Activated T-helper 2 cell treated with anti-CD3 and anti-CD28 coated beads, Interferon-gamma antibody, Interleukin-2, Interleukin-4, amounts not matched to agents 10 μg/mL and 5 μg/mL and 100 μg/mL, durations not matched to agents 14 hours and 24 hours and 36 hours (primary cell): ENCODE measurements around the gene SLC25A28. TPM values are rescaled to one million over a fixed set of nuclear protein-coding genes. Genes with fewer than 3 reads are reported as not detected.
A peak's percentile ranks its signal among the peaks of the same experiment; 100 is the strongest.

ENCODE experiments used
- DNase-seq: peaks from one replicate; pipeline ENCODE4 v3.0.0; 2021; ENCODE audit warnings: low spot score
- H3K27ac Mint-ChIP-seq: one replicate; pipeline ENCODE4 v1.8.0; 2021; ENCODE audit warnings: mixed read lengths
- H3K27me3 Mint-ChIP-seq: one replicate; pipeline ENCODE4 v1.8.0; 2021; ENCODE audit warnings: low read depth, mixed read lengths
- H3K36me3 Mint-ChIP-seq: one replicate; pipeline ENCODE4 v1.8.0; 2021; ENCODE audit warnings: low read depth, mixed read lengths
- H3K4me1 Mint-ChIP-seq: one replicate; pipeline ENCODE4 v1.8.0; 2021; ENCODE audit warnings: low read depth, mixed read lengths
- H3K4me3 Mint-ChIP-seq: one replicate; pipeline ENCODE4 v1.8.0; 2021; ENCODE audit warnings: low read depth, mild to moderate bottlenecking, moderate library complexity, mixed read lengths
- H3K9me3 Mint-ChIP-seq: one replicate; pipeline ENCODE4 v1.8.0; 2021; ENCODE audit warnings: mixed read lengths
- intact Hi-C: fragments of 100-400 bp; cut with micrococcal nuclease; formaldehyde crosslinking; loops from one replicate; pipeline ENCODE4 v1.15.1; 2023
- total RNA-seq: library from RNA; stranded (reverse); gene quantifications from 2 replicates; pipeline ENCODE4 v1.2.3, GENCODE V29; 2022

Gene SLC25A28
- total RNA-seq, 1 donor from 2014 or later: 46.5 TPM

DNA sequence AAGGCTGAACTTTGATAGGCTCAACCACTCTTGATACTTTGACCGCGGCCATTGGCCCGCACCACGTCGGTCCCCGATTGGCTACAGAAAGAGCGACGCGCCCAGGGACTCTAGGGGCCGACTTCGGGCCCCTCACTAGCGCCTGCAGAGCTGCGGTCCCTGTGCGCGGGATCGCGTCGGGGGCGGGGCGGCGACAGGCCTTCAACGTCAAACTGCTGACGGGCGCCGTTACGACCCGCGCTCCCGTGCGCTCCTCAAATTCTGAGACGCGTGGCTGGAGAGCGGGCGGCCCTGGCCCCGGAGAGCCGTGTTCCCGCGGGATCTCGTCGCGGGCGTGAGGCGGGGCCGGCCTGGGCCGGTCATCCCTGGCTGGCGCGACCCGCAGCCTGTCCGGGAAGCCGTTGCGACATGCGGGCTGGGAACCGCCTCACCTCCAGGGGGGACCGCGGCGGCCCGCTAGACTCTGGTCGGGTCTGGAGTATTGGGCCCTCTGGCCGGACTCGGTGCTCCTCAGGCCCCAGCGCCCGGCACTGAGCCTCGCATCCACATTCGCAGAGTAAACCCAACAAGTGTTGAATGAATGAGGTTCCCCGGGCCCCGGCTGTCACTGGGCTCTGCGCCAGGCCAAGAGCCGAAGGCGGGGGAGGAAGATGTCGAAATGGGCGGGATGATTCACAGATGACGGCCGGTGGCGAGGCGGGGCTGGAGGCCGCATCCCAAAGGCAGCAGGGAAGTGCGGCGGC, 643 bp upstream of the SLC25A28 start:
- no peaks in the 10 kb centered on the region for H3K9me3 Mint-ChIP-seq
- H3K4me1 Mint-ChIP-seq: peaks cover 45% of the 10 kb centered on the region
- peak; percentile 69 for DNase-seq
- H3K4me3 Mint-ChIP-seq: peak overlapping the region; percentile 90
- H3K27ac Mint-ChIP-seq: peak overlapping the region; percentile 90
- peaks cover 20% of the 10 kb centered on the region for H3K36me3 Mint-ChIP-seq
- intact Hi-C loops: loop anchor here (1.0 to 5.0 kb wide), 6 partner anchors 38 to 1489 kb away; partner anchors contain the start of genes COX15, CUTC, DNMBP and ENTPD7
- H3K27me3 Mint-ChIP-seq: no peaks in the 10 kb centered on the region

DNA sequence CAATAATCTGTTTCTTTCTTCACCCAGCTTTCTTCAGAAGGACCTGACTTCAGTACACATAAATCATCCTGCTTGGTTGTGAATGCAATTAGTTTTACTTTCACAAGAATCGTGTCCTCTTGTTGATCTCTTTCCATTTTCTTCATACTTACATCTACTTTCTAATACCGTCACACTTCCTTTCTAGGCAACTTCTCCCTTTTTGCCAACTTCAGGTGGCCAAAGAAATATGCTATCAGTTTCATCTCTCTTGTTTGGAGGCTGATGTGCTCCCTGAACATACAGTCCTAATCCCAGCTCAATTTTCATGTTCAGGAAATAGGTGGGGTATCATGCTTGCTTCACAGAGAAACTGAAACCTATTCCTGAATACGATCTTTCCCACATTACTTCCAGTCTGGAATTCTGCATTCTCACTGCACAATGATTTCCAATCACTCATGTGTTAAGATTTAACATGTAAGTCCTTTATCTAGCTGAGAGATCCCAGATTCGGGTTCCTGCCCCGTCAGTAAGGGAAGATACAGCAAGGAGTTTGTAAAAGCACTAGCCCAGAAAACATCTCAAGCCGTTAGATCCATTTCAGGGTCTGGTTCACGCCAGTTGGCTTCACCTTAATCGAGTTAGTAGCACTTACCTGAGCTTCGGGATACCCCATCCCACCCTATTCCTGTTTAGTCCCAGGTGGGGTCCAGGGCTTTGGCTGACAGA, 994 bp downstream of the SLC25A28 start:
- DNase-seq: no peak
- H3K36me3 Mint-ChIP-seq: peaks cover 26% of the 10 kb centered on the region
- peak overlapping the region; percentile 83 for H3K27ac Mint-ChIP-seq
- peak overlapping the region; percentile 90 for H3K4me3 Mint-ChIP-seq
- peaks cover 49% of the 10 kb centered on the region for H3K4me1 Mint-ChIP-seq
- no peaks in the 10 kb centered on the region for H3K27me3 Mint-ChIP-seq
- no peaks in the 10 kb centered on the region for H3K9me3 Mint-ChIP-seq
- intact Hi-C loops: loop anchor here (5.0 kb wide), 1 partner anchor 93 kb away; no protein-coding TSS in a partner anchor

DNA sequence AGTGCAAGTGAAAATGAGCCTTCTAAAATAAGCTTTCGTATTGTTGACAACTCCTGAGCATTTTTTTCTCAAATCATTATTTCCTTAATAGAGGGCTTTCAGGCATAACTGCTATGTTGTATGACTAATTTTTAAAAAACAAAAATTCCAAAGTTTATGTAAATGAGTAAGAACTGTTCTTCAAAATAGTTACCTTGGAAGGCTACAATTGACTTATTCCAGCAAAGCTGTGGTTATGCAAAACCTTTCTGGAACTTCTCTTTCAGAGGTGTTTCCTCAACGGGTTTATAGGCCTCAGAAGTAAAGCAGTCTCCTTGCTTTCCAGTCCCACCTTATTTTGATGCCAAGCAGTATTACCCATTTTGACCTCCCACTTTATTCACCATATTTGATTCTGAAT, 2.5 kb downstream of the SLC25A28 start:
- no peak overlapping the region for H3K27ac Mint-ChIP-seq
- no peak for DNase-seq
- no peaks in the 10 kb centered on the region for H3K9me3 Mint-ChIP-seq
- H3K4me3 Mint-ChIP-seq: no peak overlapping the region
- intact Hi-C loops: loop anchor here (5.0 kb wide), 1 partner anchor 95 kb away; no protein-coding TSS in a partner anchor
- peaks cover 47% of the 10 kb centered on the region for H3K4me1 Mint-ChIP-seq
- peaks cover 26% of the 10 kb centered on the region for H3K36me3 Mint-ChIP-seq
- H3K27me3 Mint-ChIP-seq: no peaks in the 10 kb centered on the region

DNA sequence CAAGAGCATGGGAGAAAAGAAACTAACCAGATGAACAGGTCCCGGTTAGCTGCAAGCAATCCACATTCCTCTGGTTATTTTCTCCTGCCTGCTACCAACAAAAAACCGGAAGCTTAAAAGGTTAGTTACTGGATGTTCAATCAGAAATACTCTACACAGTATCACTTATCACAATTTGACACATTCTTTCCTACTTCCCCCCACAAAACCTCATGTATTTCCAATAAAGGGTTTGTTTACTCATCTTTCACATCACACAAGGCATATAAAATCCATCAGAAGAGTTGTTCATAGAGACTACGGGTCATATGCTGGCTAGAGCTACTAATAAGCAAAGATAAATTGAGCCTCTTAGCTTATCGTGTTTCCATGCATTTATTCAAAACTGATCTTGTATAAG, 4.8 kb downstream of the SLC25A28 start:
- H3K27ac Mint-ChIP-seq: peak overlapping the region; percentile 5
- peaks cover 46% of the 10 kb centered on the region for H3K36me3 Mint-ChIP-seq
- no peak for DNase-seq
- intact Hi-C loops: loop anchor here (5.0 kb wide), 1 partner anchor 97 kb away; no protein-coding TSS in a partner anchor
- H3K4me3 Mint-ChIP-seq: no peak overlapping the region
- H3K9me3 Mint-ChIP-seq: no peaks in the 10 kb centered on the region
- no peaks in the 10 kb centered on the region for H3K27me3 Mint-ChIP-seq
- H3K4me1 Mint-ChIP-seq: peaks cover 46% of the 10 kb centered on the region

DNA sequence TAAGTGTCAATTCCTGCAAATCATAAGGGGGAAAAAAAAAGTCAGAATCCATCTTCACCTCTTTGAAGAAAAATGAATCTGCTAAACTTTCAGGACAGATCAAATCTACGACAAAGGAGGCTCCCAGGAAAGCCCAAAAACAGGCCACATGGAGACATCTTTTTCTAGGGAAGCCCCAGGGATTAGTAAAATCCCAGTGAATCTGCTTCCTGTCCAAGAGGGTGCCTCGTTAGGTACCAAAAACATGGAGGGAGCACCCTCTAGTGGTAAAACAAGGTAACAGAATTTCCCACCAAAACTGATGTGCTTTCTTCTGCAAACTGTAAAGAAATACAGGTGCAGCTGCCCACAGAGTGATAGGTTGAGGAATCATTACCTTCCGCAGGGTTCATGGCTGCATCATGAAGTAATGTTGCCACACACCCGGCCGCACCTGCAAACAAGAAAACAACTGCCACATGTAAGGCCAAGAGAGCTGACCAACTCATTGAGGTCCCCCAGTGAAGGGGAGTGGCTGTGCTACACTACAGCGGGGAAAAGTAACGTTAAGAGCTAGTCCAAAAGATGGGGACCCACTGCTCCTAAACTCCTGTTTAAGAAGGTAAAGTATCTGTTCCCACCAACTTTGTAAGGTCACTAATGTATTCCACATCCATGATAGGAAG, 7.9 kb downstream of the SLC25A28 start:
- no peak for DNase-seq
- Mint-ChIP-seq H3K9me3 (no peaks in the 10 kb centered on the region), H3K36me3 (peaks cover 35% of the 10 kb centered on the region), H3K4me3 (no peak overlapping the region), H3K4me1 (peaks cover 28% of the 10 kb centered on the region), H3K27ac (peak overlapping the region; percentile 15), H3K27me3 (no peaks in the 10 kb centered on the region)
- intact Hi-C loops: loop anchor here (1.0 to 2.0 kb wide), 3 partner anchors 51 to 220 kb away; no protein-coding TSS in a partner anchor

- H3K4me1 Mint-ChIP-seq: peaks cover 19% of the 10 kb centered on the region
- DNase-seq: no peak
- H3K4me3 Mint-ChIP-seq: no peak overlapping the region
- no peaks in the 10 kb centered on the region for H3K9me3 Mint-ChIP-seq
- no peak overlapping the region for H3K27ac Mint-ChIP-seq
- H3K36me3 Mint-ChIP-seq: peaks cover 34% of the 10 kb centered on the region
- no peaks in the 10 kb centered on the region for H3K27me3 Mint-ChIP-seq
- intact Hi-C loops: no loop called here
Observed at GRCh38 chr10:99611326-99611725, 8.9 kb downstream of the SLC25A28 start.

DNA sequence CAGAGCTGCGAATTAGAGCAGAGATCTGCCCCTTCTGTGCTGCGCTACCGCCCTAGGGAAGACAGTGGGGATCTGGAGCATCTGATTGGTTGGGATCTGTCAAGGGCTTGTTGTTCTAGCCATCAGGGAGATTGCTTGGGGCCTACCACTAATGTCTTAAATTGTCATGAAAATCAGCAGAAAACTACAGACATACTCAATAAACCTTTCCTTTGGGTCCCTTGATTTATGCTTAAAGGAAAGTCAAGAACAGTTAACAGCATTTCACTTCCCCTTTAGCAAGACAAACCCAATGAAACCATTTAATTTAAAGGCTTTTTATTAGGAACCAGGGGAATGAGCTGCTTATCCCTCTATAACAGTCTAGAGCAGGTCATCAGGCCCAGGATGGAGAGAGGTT, 10.0 kb downstream of the SLC25A28 start:
- H3K4me1 Mint-ChIP-seq: peaks cover 10% of the 10 kb centered on the region
- no peaks in the 10 kb centered on the region for H3K9me3 Mint-ChIP-seq
- intact Hi-C loops: no loop called here
- no peak for DNase-seq
- no peak overlapping the region for H3K27ac Mint-ChIP-seq
- H3K36me3 Mint-ChIP-seq: peaks cover 28% of the 10 kb centered on the region
- H3K27me3 Mint-ChIP-seq: no peaks in the 10 kb centered on the region
- no peak overlapping the region for H3K4me3 Mint-ChIP-seq

- intact Hi-C loops: no loop called here
- Mint-ChIP-seq H3K9me3 (no peaks in the 10 kb centered on the region), H3K27ac (no peak overlapping the region), H3K27me3 (no peaks in the 10 kb centered on the region), H3K4me3 (no peak overlapping the region), H3K36me3 (peaks cover 28% of the 10 kb centered on the region), H3K4me1 (peaks cover 10% of the 10 kb centered on the region)
- no peak for DNase-seq
Observed at GRCh38 chr10:99609186-99609585, 11.1 kb downstream of the SLC25A28 start.

DNA sequence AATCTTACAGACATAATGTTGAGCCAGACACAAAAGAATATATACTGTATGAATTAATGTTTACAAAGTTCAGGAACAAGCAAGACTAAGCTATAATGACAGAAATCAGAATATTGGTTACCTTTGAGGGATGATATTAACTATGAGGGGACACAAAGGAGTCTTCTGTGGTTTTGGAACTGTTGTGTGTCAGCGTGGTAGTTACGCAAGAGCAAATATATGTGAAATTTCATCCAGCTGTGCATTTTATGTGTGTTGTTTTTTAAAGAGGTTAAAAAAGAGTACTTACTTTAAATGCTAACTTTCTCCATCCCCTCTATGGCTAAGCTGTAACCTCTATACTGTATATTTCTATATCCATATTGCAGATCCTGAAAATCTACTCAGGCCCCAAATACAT, 14.9 kb downstream of the SLC25A28 start:
- intact Hi-C loops: no loop called here
- no peak for DNase-seq
- H3K4me1 Mint-ChIP-seq: no peaks in the 10 kb centered on the region
- no peak overlapping the region for H3K4me3 Mint-ChIP-seq
- H3K9me3 Mint-ChIP-seq: no peaks in the 10 kb centered on the region
- peaks cover 4% of the 10 kb centered on the region for H3K27me3 Mint-ChIP-seq
- no peak overlapping the region for H3K27ac Mint-ChIP-seq
- H3K36me3 Mint-ChIP-seq: peaks cover 7% of the 10 kb centered on the region

- no peak for DNase-seq
- Mint-ChIP-seq H3K4me3 (no peak overlapping the region), H3K27ac (no peak overlapping the region), H3K27me3 (peaks cover 4% of the 10 kb centered on the region), H3K9me3 (no peaks in the 10 kb centered on the region), H3K36me3 (peaks cover 3% of the 10 kb centered on the region), H3K4me1 (no peaks in the 10 kb centered on the region)
- intact Hi-C loops: no loop called here
Observed at GRCh38 chr10:99604862-99605261, 15.4 kb downstream of the SLC25A28 start.

DNA sequence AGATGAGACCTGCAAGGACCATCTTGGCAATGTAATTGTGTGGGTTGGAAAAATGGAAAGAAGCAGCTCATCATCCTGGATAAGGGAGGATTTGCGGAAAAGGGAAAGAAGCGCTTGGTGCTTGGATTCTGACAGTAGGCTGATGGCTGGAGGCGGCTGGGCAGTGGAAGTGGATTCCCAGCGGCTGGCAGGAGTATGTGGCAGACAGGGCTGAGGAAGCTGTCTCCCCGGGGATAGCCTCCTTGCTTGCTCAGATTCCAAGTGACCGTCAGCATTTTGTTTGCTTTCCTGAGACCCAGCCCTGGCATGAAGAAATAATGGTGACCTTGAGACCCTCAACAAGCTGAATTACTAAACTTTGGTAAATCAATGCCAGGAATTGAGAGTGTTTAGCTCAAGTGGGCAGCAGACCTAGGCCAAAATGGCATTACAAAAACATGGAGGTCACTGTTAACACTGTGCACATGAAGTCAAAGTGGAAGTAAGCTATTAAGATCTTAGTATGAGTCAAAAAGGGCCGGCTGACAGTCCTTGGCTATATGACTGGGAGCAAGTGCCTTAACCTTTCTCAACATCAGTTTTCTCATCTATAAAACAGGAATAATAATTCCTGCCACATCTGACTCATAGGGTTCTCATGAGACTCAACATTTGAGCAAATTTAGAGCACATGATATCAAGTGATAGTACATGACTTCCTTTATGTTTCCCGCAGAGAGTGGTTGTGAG, 21.3 kb downstream of the SLC25A28 start:
- no peaks in the 10 kb centered on the region for H3K36me3 Mint-ChIP-seq
- intact Hi-C loops: no loop called here
- H3K4me3 Mint-ChIP-seq: no peak overlapping the region
- DNase-seq: no peak
- H3K27ac Mint-ChIP-seq: no peak overlapping the region
- no peaks in the 10 kb centered on the region for H3K4me1 Mint-ChIP-seq
- peaks cover 7% of the 10 kb centered on the region for H3K27me3 Mint-ChIP-seq
- no peaks in the 10 kb centered on the region for H3K9me3 Mint-ChIP-seq

DNA sequence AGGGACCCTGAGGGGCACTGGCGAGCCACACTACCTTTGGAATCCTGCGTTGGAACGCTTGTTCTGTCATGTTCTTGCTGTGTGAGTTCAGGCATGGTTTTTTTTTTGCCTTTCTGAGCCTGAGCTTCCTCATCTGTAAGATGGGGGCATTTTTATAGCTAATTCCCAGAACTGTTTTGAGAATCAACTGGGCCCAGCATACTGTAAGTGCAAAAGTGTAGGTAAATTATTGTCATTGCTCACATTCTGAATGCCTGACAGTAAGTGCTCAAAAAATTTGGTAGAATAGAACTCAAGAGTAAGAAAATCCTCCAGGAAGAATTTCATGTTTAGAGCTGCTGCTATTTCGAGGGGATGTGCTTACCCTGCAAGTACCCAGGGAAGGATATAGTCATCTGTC, 22.2 kb downstream of the SLC25A28 start:
- Mint-ChIP-seq H3K27me3 (peaks cover 7% of the 10 kb centered on the region), H3K4me3 (no peak overlapping the region), H3K27ac (no peak overlapping the region), H3K9me3 (no peaks in the 10 kb centered on the region), H3K36me3 (no peaks in the 10 kb centered on the region), H3K4me1 (no peaks in the 10 kb centered on the region)
- DNase-seq: no peak
- intact Hi-C loops: no loop called here
